K562 (cell line): ENCODE results near the gene ABHD16A. TPM values are rescaled to one million over a fixed set of nuclear protein-coding genes. Genes with fewer than 3 reads are reported as not detected.

Source experiments
- BCL6 ChIP-seq: fragments of 250-450 bp; sonication (Bioruptor Pico); IDR thresholded peaks from 2 replicates; pipeline ENCODE4 v1.4.0; 2020
- GTF2A2 ChIP-seq: IDR thresholded peaks from 2 replicates; pipeline ENCODE4 v1.6.1; 2016; ENCODE audit warnings: mild to moderate bottlenecking, missing genetic modification characterization, missing compliant biosample characterization
- KLF13 ChIP-seq: fragments of 450-650 bp; IDR thresholded peaks from 2 replicates; pipeline ENCODE4 v1.6.1; 2016; ENCODE audit warnings: missing genetic modification characterization, low read depth, mild to moderate bottlenecking, missing compliant biosample characterization, moderate library complexity, borderline replicate concordance
- MBD2 ChIP-seq: sonication (generic); IDR thresholded peaks from 2 replicates; pipeline ENCODE4 v1.6.1; 2016; ENCODE audit warnings: low read depth, borderline replicate concordance
- MEIS2 ChIP-seq: fragments of 450-650 bp; IDR thresholded peaks from 2 replicates; pipeline ENCODE4 v1.6.1; 2014; ENCODE audit warnings: mild to moderate bottlenecking; ENCODE audit not compliant: partially characterized antibody
- RAD21 ChIP-seq, 2 experiments: fragments of 250-450 bp in 1 of 2; fragments of 450-650 bp in 1 of 2; sonication (Bioruptor Pico) in 1 of 2; formaldehyde crosslinking in 1 of 2; IDR thresholded peaks in 1 of 2; conservative IDR thresholded peaks in 1 of 2; 2 replicates each; pipeline versions ENCODE4 v1.4.0 to v1.8.0; 2020 to 2022; ENCODE audit warnings: mild to moderate bottlenecking in 2 of 2, moderate library complexity in 1 of 2
- ZNF146 ChIP-seq: IDR thresholded peaks from one replicate; pipeline ENCODE4 v1.6.1; 2018; ENCODE audit warnings: missing compliant biosample characterization; ENCODE audit not compliant: unreplicated experiment
- ZNF707 ChIP-seq: fragments of 250-450 bp; sonication (Bioruptor Pico); conservative IDR thresholded peaks from 2 replicates; pipeline ENCODE4 v1.8.0; 2022; ENCODE audit warnings: inconsistent platforms, mild to moderate bottlenecking, moderate library complexity
- polyA plus RNA-seq, 8 experiments: library from polyadenylated mRNA; depleted of rRNA in 4 of 8; stranded (reverse) in 5 of 8; unstranded in 3 of 8; fragments of >200 nt; fragmentation: Nextera tagmentation in 2 of 8; fragmentation: Illumina TruSeq in 1 of 8; extraction: Ambion mirVana in 2 of 8; extraction: Trizol in 1 of 8; gene quantifications; 2 replicates each; pipeline versions ENCODE4 v1.2.1 to v1.2.3, GENCODE V29; 2011 to 2014; ENCODE audit warnings: inconsistent platforms in 1 of 8, missing spikeins in 1 of 8
- total RNA-seq, 7 experiments: library from RNA; depleted of rRNA in 6 of 7; stranded (reverse); fragments of >200 nt in 6 of 7; fragmentation: Illumina TruSeq in 2 of 7; extraction: Trizol in 2 of 7; gene quantifications; 2 replicates each; pipeline versions ENCODE4 v1.2.1 to v1.2.3, GENCODE V29; 2011 to 2021; ENCODE audit warnings: low replicate concordance in 1 of 7
- TF ChIP-seq, protein P1 (sequence below), 2 experiments: fragments of 150-350 bp in 1 of 2; IDR thresholded peaks; 2 replicates each; pipeline ENCODE4 v1.6.1; 2012 to 2016; ENCODE audit warnings: low read depth in 2 of 2, low read length in 2 of 2, mild to moderate bottlenecking in 1 of 2, moderate library complexity in 1 of 2
- TF ChIP-seq, protein P2 (sequence below): fragments of 250-450 bp; sonication (Bioruptor Pico); IDR thresholded peaks from 2 replicates; pipeline ENCODE4 v1.8.0; 2021; ENCODE audit warnings: borderline replicate concordance, mild to moderate bottlenecking, moderate library complexity; ENCODE audit not compliant: poor library complexity, severe bottlenecking
- TF ChIP-seq, protein P3 (sequence below): fragments of 450-650 bp; formaldehyde crosslinking; IDR thresholded peaks from 2 replicates; pipeline ENCODE4 v1.4.0; 2020; ENCODE audit warnings: mild to moderate bottlenecking, moderate library complexity
- TF ChIP-seq, protein P4 (sequence below): sonication (generic); formaldehyde crosslinking; IDR thresholded peaks from 2 replicates; pipeline ENCODE4 v1.8.0; 2022; ENCODE audit warnings: mild to moderate bottlenecking, missing genetic modification reagents

The ABHD16A gene
- total and polyA plus RNA-seq, 9 of the 15 experiments (the other 6 are each of a cell fraction or from before 2014, with no cell fraction given), result 25.8 to 120 (median 81.6) TPM

DNA sequence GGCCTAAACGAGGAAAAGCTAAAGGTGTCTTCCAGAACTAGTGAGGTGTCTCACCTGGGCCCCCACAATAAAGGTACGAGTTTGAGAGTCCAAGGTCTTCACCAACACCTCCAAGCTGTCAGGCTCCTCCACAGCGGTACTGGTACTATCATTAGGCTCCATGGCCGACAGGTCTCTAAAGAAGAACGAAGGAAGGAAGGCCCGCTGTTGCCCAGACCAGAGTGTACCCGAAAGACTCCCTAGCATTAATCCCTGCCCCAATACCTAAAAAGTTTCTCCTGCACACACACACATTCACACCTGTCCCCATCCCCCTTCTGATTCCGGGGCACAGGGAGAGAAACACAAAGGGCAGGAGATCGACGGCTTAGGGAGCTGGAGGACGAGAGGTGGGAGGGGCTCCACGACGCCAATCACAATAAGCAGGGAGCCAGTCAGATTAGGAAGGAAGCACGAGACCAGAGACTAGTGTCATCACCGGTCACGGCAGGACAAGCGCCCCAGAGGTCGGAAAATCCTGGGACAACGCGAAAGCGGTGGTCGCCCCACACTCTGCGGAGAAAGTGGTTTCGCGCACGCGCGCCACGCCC is 51.4 kb downstream of the ABHD16A start (continued):
- TF ChIP-seq RAD21 (CRISPR knock-in tag; conservative IDR thresholded peaks at IDR 0.05 in 1 of 2, IDR thresholded peaks at IDR 0.05 in 1 of 2) (peak in 1 of 2 experiments; percentile 20; a peak in 1 of 4 replicates), MBD2 (no peak), MEIS2 (peak; percentile 72), GTF2A2 (tag) (no peak), KLF13 (tag) (peak; percentile 92), ZNF146 (CRISPR knock-in tag) (no peak), BCL6 (CRISPR knock-in tag) (no peak), ZNF707 (CRISPR knock-in tag) (no peak)
- TF ChIP-seq, protein P1, sequence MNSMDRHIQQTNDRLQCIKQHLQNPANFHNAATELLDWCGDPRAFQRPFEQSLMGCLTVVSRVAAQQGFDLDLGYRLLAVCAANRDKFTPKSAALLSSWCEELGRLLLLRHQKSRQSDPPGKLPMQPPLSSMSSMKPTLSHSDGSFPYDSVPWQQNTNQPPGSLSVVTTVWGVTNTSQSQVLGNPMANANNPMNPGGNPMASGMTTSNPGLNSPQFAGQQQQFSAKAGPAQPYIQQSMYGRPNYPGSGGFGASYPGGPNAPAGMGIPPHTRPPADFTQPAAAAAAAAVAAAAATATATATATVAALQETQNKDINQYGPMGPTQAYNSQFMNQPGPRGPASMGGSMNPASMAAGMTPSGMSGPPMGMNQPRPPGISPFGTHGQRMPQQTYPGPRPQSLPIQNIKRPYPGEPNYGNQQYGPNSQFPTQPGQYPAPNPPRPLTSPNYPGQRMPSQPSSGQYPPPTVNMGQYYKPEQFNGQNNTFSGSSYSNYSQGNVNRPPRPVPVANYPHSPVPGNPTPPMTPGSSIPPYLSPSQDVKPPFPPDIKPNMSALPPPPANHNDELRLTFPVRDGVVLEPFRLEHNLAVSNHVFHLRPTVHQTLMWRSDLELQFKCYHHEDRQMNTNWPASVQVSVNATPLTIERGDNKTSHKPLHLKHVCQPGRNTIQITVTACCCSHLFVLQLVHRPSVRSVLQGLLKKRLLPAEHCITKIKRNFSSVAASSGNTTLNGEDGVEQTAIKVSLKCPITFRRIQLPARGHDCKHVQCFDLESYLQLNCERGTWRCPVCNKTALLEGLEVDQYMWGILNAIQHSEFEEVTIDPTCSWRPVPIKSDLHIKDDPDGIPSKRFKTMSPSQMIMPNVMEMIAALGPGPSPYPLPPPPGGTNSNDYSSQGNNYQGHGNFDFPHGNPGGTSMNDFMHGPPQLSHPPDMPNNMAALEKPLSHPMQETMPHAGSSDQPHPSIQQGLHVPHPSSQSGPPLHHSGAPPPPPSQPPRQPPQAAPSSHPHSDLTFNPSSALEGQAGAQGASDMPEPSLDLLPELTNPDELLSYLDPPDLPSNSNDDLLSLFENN (IDR thresholded peaks at IDR 0.05; ENCODE audit: low read depth in 2 of 2, low read length in 2 of 2), result 0 out of 4 replicates have a peak, but pooled peaks of 1 of the 2 experiments have one; percentile 24
- TF ChIP-seq, protein P2, sequence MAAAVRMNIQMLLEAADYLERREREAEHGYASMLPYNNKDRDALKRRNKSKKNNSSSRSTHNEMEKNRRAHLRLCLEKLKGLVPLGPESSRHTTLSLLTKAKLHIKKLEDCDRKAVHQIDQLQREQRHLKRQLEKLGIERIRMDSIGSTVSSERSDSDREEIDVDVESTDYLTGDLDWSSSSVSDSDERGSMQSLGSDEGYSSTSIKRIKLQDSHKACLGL (CRISPR knock-in tag), result peak; percentile 75
- TF ChIP-seq, protein P3, sequence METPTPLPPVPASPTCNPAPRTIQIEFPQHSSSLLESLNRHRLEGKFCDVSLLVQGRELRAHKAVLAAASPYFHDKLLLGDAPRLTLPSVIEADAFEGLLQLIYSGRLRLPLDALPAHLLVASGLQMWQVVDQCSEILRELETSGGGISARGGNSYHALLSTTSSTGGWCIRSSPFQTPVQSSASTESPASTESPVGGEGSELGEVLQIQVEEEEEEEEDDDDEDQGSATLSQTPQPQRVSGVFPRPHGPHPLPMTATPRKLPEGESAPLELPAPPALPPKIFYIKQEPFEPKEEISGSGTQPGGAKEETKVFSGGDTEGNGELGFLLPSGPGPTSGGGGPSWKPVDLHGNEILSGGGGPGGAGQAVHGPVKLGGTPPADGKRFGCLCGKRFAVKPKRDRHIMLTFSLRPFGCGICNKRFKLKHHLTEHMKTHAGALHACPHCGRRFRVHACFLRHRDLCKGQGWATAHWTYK (CRISPR knock-in tag), result no peak
- TF ChIP-seq, protein P4, sequence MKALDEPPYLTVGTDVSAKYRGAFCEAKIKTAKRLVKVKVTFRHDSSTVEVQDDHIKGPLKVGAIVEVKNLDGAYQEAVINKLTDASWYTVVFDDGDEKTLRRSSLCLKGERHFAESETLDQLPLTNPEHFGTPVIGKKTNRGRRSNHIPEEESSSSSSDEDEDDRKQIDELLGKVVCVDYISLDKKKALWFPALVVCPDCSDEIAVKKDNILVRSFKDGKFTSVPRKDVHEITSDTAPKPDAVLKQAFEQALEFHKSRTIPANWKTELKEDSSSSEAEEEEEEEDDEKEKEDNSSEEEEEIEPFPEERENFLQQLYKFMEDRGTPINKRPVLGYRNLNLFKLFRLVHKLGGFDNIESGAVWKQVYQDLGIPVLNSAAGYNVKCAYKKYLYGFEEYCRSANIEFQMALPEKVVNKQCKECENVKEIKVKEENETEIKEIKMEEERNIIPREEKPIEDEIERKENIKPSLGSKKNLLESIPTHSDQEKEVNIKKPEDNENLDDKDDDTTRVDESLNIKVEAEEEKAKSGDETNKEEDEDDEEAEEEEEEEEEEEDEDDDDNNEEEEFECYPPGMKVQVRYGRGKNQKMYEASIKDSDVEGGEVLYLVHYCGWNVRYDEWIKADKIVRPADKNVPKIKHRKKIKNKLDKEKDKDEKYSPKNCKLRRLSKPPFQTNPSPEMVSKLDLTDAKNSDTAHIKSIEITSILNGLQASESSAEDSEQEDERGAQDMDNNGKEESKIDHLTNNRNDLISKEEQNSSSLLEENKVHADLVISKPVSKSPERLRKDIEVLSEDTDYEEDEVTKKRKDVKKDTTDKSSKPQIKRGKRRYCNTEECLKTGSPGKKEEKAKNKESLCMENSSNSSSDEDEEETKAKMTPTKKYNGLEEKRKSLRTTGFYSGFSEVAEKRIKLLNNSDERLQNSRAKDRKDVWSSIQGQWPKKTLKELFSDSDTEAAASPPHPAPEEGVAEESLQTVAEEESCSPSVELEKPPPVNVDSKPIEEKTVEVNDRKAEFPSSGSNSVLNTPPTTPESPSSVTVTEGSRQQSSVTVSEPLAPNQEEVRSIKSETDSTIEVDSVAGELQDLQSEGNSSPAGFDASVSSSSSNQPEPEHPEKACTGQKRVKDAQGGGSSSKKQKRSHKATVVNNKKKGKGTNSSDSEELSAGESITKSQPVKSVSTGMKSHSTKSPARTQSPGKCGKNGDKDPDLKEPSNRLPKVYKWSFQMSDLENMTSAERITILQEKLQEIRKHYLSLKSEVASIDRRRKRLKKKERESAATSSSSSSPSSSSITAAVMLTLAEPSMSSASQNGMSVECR (CRISPR knock-in tag), result no peak
